Stimulated activated memory B cell treated with anti-CD40 and anti-IgM and Interleukin-4, amounts not matched to agents 10 μg/mL and 1 μg/mL and 100 μg/mL, for 72 hours (primary cell): ENCODE measurements around the gene VCPKMT.
A peak's percentile ranks its signal among the peaks of the same experiment; 100 is the strongest.

ENCODE experiments used
- ATAC-seq: fragments of 150-1000 bp; cut with Tn5 transposase; 2 replicates; pipeline ENCODE4 v1.10.0; 2021
- H3K27ac Mint-ChIP-seq: one replicate; pipeline ENCODE4 v1.8.0; 2022; ENCODE audit warnings: mild to moderate bottlenecking, mixed read lengths
- H3K27me3 Mint-ChIP-seq: one replicate; pipeline ENCODE4 v1.8.0; 2022; ENCODE audit warnings: mixed read lengths
- H3K36me3 Mint-ChIP-seq: one replicate; pipeline ENCODE4 v1.8.0; 2022; ENCODE audit warnings: mixed read lengths
- H3K4me1 Mint-ChIP-seq: one replicate; pipeline ENCODE4 v1.8.0; 2022; ENCODE audit warnings: mixed read lengths
- H3K4me3 Mint-ChIP-seq: one replicate; pipeline ENCODE4 v1.8.0; 2022; ENCODE audit warnings: mild to moderate bottlenecking, moderate library complexity, mixed read lengths
- H3K9me3 Mint-ChIP-seq: one replicate; pipeline ENCODE4 v1.8.0; 2022; ENCODE audit warnings: mixed read lengths

VCPKMT gene

GRCh38 chr14:50116181-50116956, at the start of gene VCPKMT:
Gene VCPKMT, minus strand, starts transcription at chr14:50116572. Its CDS starts 20 bp downstream, at chr14:50116552.
- Mint-ChIP-seq H3K4me3 (peak within 1 kb of the TSS; percentile 89), H3K27me3 (no peaks in the 10 kb centered on the region), H3K27ac (peak within 1 kb of the TSS; percentile 91), H3K36me3 (peaks cover 25% of the 10 kb centered on the region), H3K4me1 (peaks cover 35% of the 10 kb centered on the region), H3K9me3 (no peaks in the 10 kb centered on the region)
- peak; percentile 100 for ATAC-seq

- no peak overlapping the region for H3K4me3 Mint-ChIP-seq
- ATAC-seq = no peak
- no peaks in the 10 kb centered on the region for H3K4me1 Mint-ChIP-seq
- no peaks in the 10 kb centered on the region for H3K27me3 Mint-ChIP-seq
- H3K27ac Mint-ChIP-seq = no peak overlapping the region
- H3K9me3 Mint-ChIP-seq = no peaks in the 10 kb centered on the region
- H3K36me3 Mint-ChIP-seq = peaks cover 43% of the 10 kb centered on the region
Measured at GRCh38 chr14:50156111-50156510, 39.7 kb upstream of the VCPKMT start.

GRCh38 chr14:50148799-50149198, 32.4 kb upstream of the VCPKMT start:
- Mint-ChIP-seq H3K4me1 (no peaks in the 10 kb centered on the region), H3K36me3 (peaks cover 32% of the 10 kb centered on the region), H3K4me3 (no peak overlapping the region), H3K27ac (no peak overlapping the region), H3K27me3 (no peaks in the 10 kb centered on the region), H3K9me3 (no peaks in the 10 kb centered on the region)
- ATAC-seq = no peak

GRCh38 chr14:50139192-50139591, 22.8 kb upstream of the VCPKMT start:
- ATAC-seq = no peak
- peaks cover 4% of the 10 kb centered on the region for H3K36me3 Mint-ChIP-seq
- no peak overlapping the region for H3K27ac Mint-ChIP-seq
- no peak overlapping the region for H3K4me3 Mint-ChIP-seq
- H3K4me1 Mint-ChIP-seq = no peaks in the 10 kb centered on the region
- H3K27me3 Mint-ChIP-seq = no peaks in the 10 kb centered on the region
- H3K9me3 Mint-ChIP-seq = no peaks in the 10 kb centered on the region

- Mint-ChIP-seq H3K27me3 (no peaks in the 10 kb centered on the region), H3K27ac (no peak overlapping the region), H3K4me1 (no peaks in the 10 kb centered on the region), H3K36me3 (peaks cover 54% of the 10 kb centered on the region), H3K4me3 (no peak overlapping the region), H3K9me3 (no peaks in the 10 kb centered on the region)
- ATAC-seq = no peak
Measured at GRCh38 chr14:50127802-50128201, 11.4 kb upstream of the VCPKMT start.

- peaks cover 51% of the 10 kb centered on the region for H3K36me3 Mint-ChIP-seq
- H3K9me3 Mint-ChIP-seq = no peaks in the 10 kb centered on the region
- no peak overlapping the region for H3K4me3 Mint-ChIP-seq
- H3K27me3 Mint-ChIP-seq = no peaks in the 10 kb centered on the region
- H3K4me1 Mint-ChIP-seq = no peaks in the 10 kb centered on the region
- no peak overlapping the region for H3K27ac Mint-ChIP-seq
- ATAC-seq = no peak
Measured at GRCh38 chr14:50123062-50123461, 6.7 kb upstream of the VCPKMT start.

- H3K36me3 Mint-ChIP-seq = peaks cover 43% of the 10 kb centered on the region
Measured at GRCh38 chr14:50122291-50122690, 5.9 kb upstream of the VCPKMT start.

GRCh38 chr14:50121486-50121885, 5.1 kb upstream of the VCPKMT start:
- Mint-ChIP-seq H3K36me3 (peaks cover 39% of the 10 kb centered on the region), H3K27ac (no peak overlapping the region), H3K4me3 (no peak overlapping the region), H3K4me1 (peaks cover 5% of the 10 kb centered on the region), H3K9me3 (no peaks in the 10 kb centered on the region), H3K27me3 (no peaks in the 10 kb centered on the region)
- no peak for ATAC-seq

More at GRCh38 chr14:50122291-50122690, 5.9 kb upstream of the VCPKMT start:
- no peak for ATAC-seq
- H3K27me3 Mint-ChIP-seq = no peaks in the 10 kb centered on the region
- H3K27ac Mint-ChIP-seq = no peak overlapping the region
- no peak overlapping the region for H3K4me3 Mint-ChIP-seq
- no peaks in the 10 kb centered on the region for H3K4me1 Mint-ChIP-seq
- H3K9me3 Mint-ChIP-seq = no peaks in the 10 kb centered on the region

GRCh38 chr14:50117456-50117855, 1.1 kb upstream of the VCPKMT start:
- Mint-ChIP-seq H3K36me3 (peaks cover 20% of the 10 kb centered on the region), H3K27me3 (no peaks in the 10 kb centered on the region), H3K4me1 (peaks cover 35% of the 10 kb centered on the region), H3K27ac (no peak overlapping the region), H3K4me3 (no peak overlapping the region), H3K9me3 (no peaks in the 10 kb centered on the region)
- ATAC-seq = no peak

GRCh38 chr14:50116966-50117365, 594 bp upstream of the VCPKMT start:
- no peaks in the 10 kb centered on the region for H3K9me3 Mint-ChIP-seq
- H3K36me3 Mint-ChIP-seq = peaks cover 23% of the 10 kb centered on the region
- H3K27me3 Mint-ChIP-seq = no peaks in the 10 kb centered on the region
- peaks cover 35% of the 10 kb centered on the region for H3K4me1 Mint-ChIP-seq
- H3K27ac Mint-ChIP-seq = peak overlapping the region; percentile 91
- H3K4me3 Mint-ChIP-seq = peak overlapping the region; percentile 89
- no peak for ATAC-seq

- Mint-ChIP-seq H3K4me1 (peaks cover 45% of the 10 kb centered on the region), H3K27ac (peak overlapping the region; percentile 68), H3K9me3 (no peaks in the 10 kb centered on the region), H3K36me3 (peaks cover 29% of the 10 kb centered on the region), H3K4me3 (peak overlapping the region; percentile 34), H3K27me3 (no peaks in the 10 kb centered on the region)
- no peak for ATAC-seq
Measured at GRCh38 chr14:50113381-50114035, 2.9 kb downstream of the VCPKMT start.

- H3K36me3 Mint-ChIP-seq = peaks cover 39% of the 10 kb centered on the region
- H3K9me3 Mint-ChIP-seq = no peaks in the 10 kb centered on the region
- no peak for ATAC-seq
- no peak overlapping the region for H3K27ac Mint-ChIP-seq
- no peak overlapping the region for H3K4me3 Mint-ChIP-seq
- H3K27me3 Mint-ChIP-seq = no peaks in the 10 kb centered on the region
- H3K4me1 Mint-ChIP-seq = peaks cover 37% of the 10 kb centered on the region
Measured at GRCh38 chr14:50110323-50111037, 5.9 kb downstream of the VCPKMT start.

GRCh38 chr14:50109342-50109741, 7.0 kb downstream of the VCPKMT start:
- H3K27ac Mint-ChIP-seq = no peak overlapping the region
- ATAC-seq = no peak

GRCh38 chr14:50107850-50108249, 8.5 kb downstream of the VCPKMT start:
- H3K36me3 Mint-ChIP-seq = peaks cover 42% of the 10 kb centered on the region
- H3K4me3 Mint-ChIP-seq = no peak overlapping the region
- peaks cover 22% of the 10 kb centered on the region for H3K4me1 Mint-ChIP-seq
- peak overlapping the region; percentile 54 for H3K27ac Mint-ChIP-seq
- H3K9me3 Mint-ChIP-seq = no peaks in the 10 kb centered on the region
- no peak for ATAC-seq
- H3K27me3 Mint-ChIP-seq = no peaks in the 10 kb centered on the region

More at GRCh38 chr14:50109342-50109741, 7.0 kb downstream of the VCPKMT start:
- Mint-ChIP-seq H3K4me3 (no peak overlapping the region), H3K36me3 (peaks cover 39% of the 10 kb centered on the region), H3K27me3 (no peaks in the 10 kb centered on the region), H3K9me3 (no peaks in the 10 kb centered on the region), H3K4me1 (peaks cover 27% of the 10 kb centered on the region)

- peaks cover 31% of the 10 kb centered on the region for H3K36me3 Mint-ChIP-seq
- peak overlapping the region; percentile 54 for H3K27ac Mint-ChIP-seq
Measured at GRCh38 chr14:50106178-50106577, 10.2 kb downstream of the VCPKMT start.

More at GRCh38 chr14:50106178-50106577, 10.2 kb downstream of the VCPKMT start:
- Mint-ChIP-seq H3K4me3 (no peak overlapping the region), H3K4me1 (peaks cover 19% of the 10 kb centered on the region), H3K9me3 (no peaks in the 10 kb centered on the region), H3K27me3 (no peaks in the 10 kb centered on the region)
- ATAC-seq = no peak
